ENCODE measurements around the gene AGAP4. TPM values are rescaled to one million over a fixed set of nuclear protein-coding genes. Genes with fewer than 3 reads are reported as not detected.
"Not testable (repeated sequence)": the region's sequence is repeated elsewhere in the genome, so short reads cannot be mapped to it uniquely, and the experiment has no call there.

Gene AGAP4
- total RNA-seq, 1 donor from 2014 or later: 2.2 TPM

- DNase-seq (ENCODE audit: low spot score in 2 of 2); H3K4me3 ChIP-seq; intact Hi-C loops (cut with DNase I); H3K27me3 ChIP-seq; H3K27ac ChIP-seq; H3K4me1 ChIP-seq; H3K9me3 ChIP-seq; H3K36me3 ChIP-seq: not testable (repeated sequence)
Observed at GRCh38 chr10:45803060-45804010, 44.0 kb downstream of the AGAP4 start.

DNA sequence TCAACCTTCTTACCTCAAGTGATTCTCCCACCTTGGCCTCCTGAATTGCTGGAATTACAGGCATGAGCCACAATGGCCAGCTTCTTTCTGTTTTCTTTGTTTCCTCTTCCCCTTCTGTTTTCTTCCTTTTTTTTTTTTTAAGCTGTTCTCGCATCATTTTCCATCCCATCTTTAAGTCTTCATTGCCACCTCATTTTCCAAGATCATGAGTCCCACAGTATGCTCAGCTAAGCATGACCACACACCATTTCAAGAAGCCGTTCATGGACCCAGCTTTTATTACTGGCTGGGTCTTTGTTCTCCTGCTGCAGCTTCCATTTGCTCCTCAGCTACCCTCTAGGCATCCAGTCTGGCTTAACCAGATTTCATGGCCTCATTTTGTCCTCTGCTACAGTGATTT, 52.5 kb downstream of the AGAP4 start:
- H3K4me3 ChIP-seq; intact Hi-C loops (cut with DNase I); H3K27me3 ChIP-seq; H3K27ac ChIP-seq; H3K9me3 ChIP-seq; DNase-seq (ENCODE audit: low spot score in 2 of 2); H3K4me1 ChIP-seq: not testable (repeated sequence)
- H3K36me3 ChIP-seq: peaks cover 3 to 15% of the 10 kb centered on the region in 2 donors

GRCh38 chr10:45790694-45791426, 56.4 kb downstream of the AGAP4 start:
- intact Hi-C loops (cut with DNase I); H3K27me3 ChIP-seq; H3K4me3 ChIP-seq; H3K9me3 ChIP-seq; DNase-seq (ENCODE audit: low spot score in 2 of 2); H3K27ac ChIP-seq; H3K4me1 ChIP-seq: not testable (repeated sequence)
- H3K36me3 ChIP-seq: peaks cover 10 to 29% of the 10 kb centered on the region in 2 donors

- H3K4me3 ChIP-seq; DNase-seq (ENCODE audit: low spot score in 2 of 2); H3K27me3 ChIP-seq; H3K9me3 ChIP-seq; intact Hi-C loops (cut with DNase I); H3K4me1 ChIP-seq; H3K27ac ChIP-seq: not testable (repeated sequence)
- peaks cover 14 to 29% of the 10 kb centered on the region in 2 donors for H3K36me3 ChIP-seq
Observed at GRCh38 chr10:45789991-45790390, 57.3 kb downstream of the AGAP4 start.

- H3K27ac ChIP-seq; DNase-seq (ENCODE audit: low spot score in 2 of 2); H3K9me3 ChIP-seq; H3K27me3 ChIP-seq; H3K4me3 ChIP-seq; intact Hi-C loops (cut with DNase I); H3K4me1 ChIP-seq: not testable (repeated sequence)
- peaks cover 14 to 34% of the 10 kb centered on the region in 2 donors for H3K36me3 ChIP-seq
Observed at GRCh38 chr10:45787212-45787741, 60.0 kb downstream of the AGAP4 start.

DNA sequence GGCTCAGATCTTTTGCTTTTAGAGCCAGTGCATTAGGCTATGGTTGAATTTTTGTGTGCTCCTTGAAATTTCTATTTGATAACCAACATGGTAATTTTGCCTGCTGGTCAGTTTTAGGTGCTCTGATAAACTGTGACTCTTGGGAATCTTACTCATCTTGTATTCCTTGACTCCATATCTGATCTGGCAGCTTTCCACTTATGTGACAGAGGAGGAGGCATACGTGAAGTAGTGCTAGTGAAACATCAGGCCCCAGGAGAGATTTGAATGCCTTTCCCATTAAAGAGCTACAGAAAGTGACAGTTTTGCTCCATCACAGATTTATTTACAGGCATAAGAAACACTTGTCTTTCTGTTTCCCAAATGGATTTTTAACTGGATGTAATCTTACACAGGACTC, 61.1 kb downstream of the AGAP4 start:
- H3K9me3 ChIP-seq; intact Hi-C loops (cut with DNase I); DNase-seq (ENCODE audit: low spot score in 2 of 2); H3K4me3 ChIP-seq; H3K4me1 ChIP-seq; H3K27ac ChIP-seq; H3K27me3 ChIP-seq: not testable (repeated sequence)
- peaks cover 12 to 30% of the 10 kb centered on the region in 2 donors for H3K36me3 ChIP-seq

Other genes starting within 250 kb of the AGAP4 start
- gene ZFAND4, start 174.7 kb downstream of the AGAP4 start, total RNA-seq: 17.1 TPM
- 47.7 TPM for gene WASHC2C, start 120.2 kb downstream of the AGAP4 start, total RNA-seq
- gene TIMM23, start 125.0 kb upstream of the AGAP4 start, total RNA-seq: 19.3 TPM
- gene NCOA4, start 183.1 kb upstream of the AGAP4 start, total RNA-seq: 53.9 TPM
- not detected for gene MSMB, start 198.8 kb upstream of the AGAP4 start, total RNA-seq